Esophagus muscularis mucosa (tissue), 4 donors: Measurements from ENCODE around the gene MAP7. TPM values are rescaled to one million over a fixed set of nuclear protein-coding genes. Genes with fewer than 3 reads are reported as not detected.

Experiments
- DNase-seq: peaks from one replicate; pipeline ENCODE4 v3.0.0-alpha.2; 2017; ENCODE audit errors: extremely low spot score
- H3K27ac ChIP-seq, 4 donors: fragments of 200-600 bp; sonication (generic); replicated peaks in 1 of 4; 1 replicate in 3 of 4; 2 replicates in 1 of 4; pipeline ENCODE4 v1.5.1; 2016 to 2019; ENCODE audit warnings: mild to moderate bottlenecking in 1 of 4
- H3K27me3 ChIP-seq, 4 donors: fragments of 200-600 bp; sonication (generic); one replicate each; pipeline versions ENCODE4 v1.5.1 to v1.6.0; 2016 to 2019
- H3K36me3 ChIP-seq, 4 donors: fragments of 200-600 bp; sonication (generic); one replicate each; pipeline ENCODE4 v1.5.1; 2016 to 2019
- H3K4me1 ChIP-seq, 4 donors: fragments of 200-600 bp; sonication (generic); one replicate each; pipeline ENCODE4 v1.5.1; 2016 to 2019
- H3K4me3 ChIP-seq, 4 donors: fragments of 200-600 bp; sonication (generic); 1 replicate in 2 of 4; 2 replicates in 2 of 4; pipeline ENCODE4 v1.5.1; 2016 to 2019; ENCODE audit warnings: mild to moderate bottlenecking in 4 of 4, moderate library complexity in 1 of 4
- H3K9me3 ChIP-seq, 4 donors: fragments of 200-600 bp; sonication (generic); 1 replicate in 3 of 4; 2 replicates in 1 of 4; pipeline ENCODE4 v1.5.1; 2016 to 2019
- CTCF ChIP-seq, 3 experiments: fragments of 200-600 bp in 2 of 3; fragments of 450-650 bp in 1 of 3; sonication (generic) in 2 of 3; IDR thresholded peaks; one replicate each; pipeline ENCODE4 v1.5.1; 2017 to 2019; ENCODE audit warnings: antibody characterized with exemption in 3 of 3, mild to moderate bottlenecking in 2 of 3, moderate library complexity in 1 of 3
- EP300 ChIP-seq: sonication (generic); formaldehyde crosslinking; IDR thresholded peaks from one replicate; pipeline ENCODE4 v1.6.1; 2017; ENCODE audit warnings: antibody characterized with exemption
- POLR2A ChIP-seq: fragments of 450-650 bp; IDR thresholded peaks from one replicate; pipeline ENCODE4 v1.6.1; 2017; ENCODE audit warnings: antibody characterized with exemption, moderate library complexity, mild to moderate bottlenecking, low read depth
- POLR2AphosphoS5 ChIP-seq, 2 donors: sonication (generic); formaldehyde crosslinking; IDR thresholded peaks; one replicate each; pipeline ENCODE4 v1.6.1; 2017; ENCODE audit warnings: antibody characterized with exemption in 2 of 2
- WGBS: methylation state at CpG from one replicate; pipeline ENCODE4 v1.1.5; 2018; 5-methylcytosine and 5-hydroxymethylcytosine counted together
- intact Hi-C: fragments of 100-400 bp; cut with DNase I; formaldehyde crosslinking; loops from one replicate; pipeline ENCODE4 v1.15.1; 2023
- total RNA-seq, 4 donors: library from RNA; depleted of rRNA; stranded (reverse); fragments of >200 nt; gene quantifications; one replicate each; pipeline versions ENCODE4 v1.1.0 to v1.2.1, GENCODE V29; 2016

The MAP7 gene
- total RNA-seq, 4 donors from 2014 or later: 1.7 to 2.9 (median 2.0) TPM

GRCh38 chr6:136566851-136567250 lies 16.6 kb upstream of the MAP7 start:
- H3K4me1 ChIP-seq: peaks cover 0 to 3% (median 0%) of the 10 kb centered on the region in 4 donors
- peaks cover 6 to 43% (median 18%) of the 10 kb centered on the region in 4 donors for H3K36me3 ChIP-seq
- no peaks in the 10 kb centered on the region for H3K9me3 ChIP-seq
- intact Hi-C loops: no loop called here
- TF ChIP-seq POLR2A (no peak), CTCF (IDR thresholded peaks at IDR 0.05) (no peak), EP300 (no peak), POLR2AphosphoS5 (IDR thresholded peaks at IDR 0.05) (no peak)
- H3K27ac ChIP-seq: no peak overlapping the region
- H3K4me3 ChIP-seq: no peak overlapping the region
- no peak for DNase-seq
- 74% methylated on average over 2 of the region's 2 CpGs for WGBS
- H3K27me3 ChIP-seq: no peaks in the 10 kb centered on the region

GRCh38 chr6:136566007-136566487 lies 15.8 kb upstream of the MAP7 start:
- no peaks in the 10 kb centered on the region for H3K9me3 ChIP-seq
- intact Hi-C loops: no loop called here
- peaks cover 0 to 3% (median 0%) of the 10 kb centered on the region in 4 donors for H3K4me1 ChIP-seq
- H3K27ac ChIP-seq: no peak overlapping the region
- TF ChIP-seq POLR2A (no peak), EP300 (no peak), POLR2AphosphoS5 (IDR thresholded peaks at IDR 0.05) (no peak), CTCF (IDR thresholded peaks at IDR 0.05) (no peak)
- no peak overlapping the region for H3K4me3 ChIP-seq
- WGBS: 86% methylated on average over 6 of the region's 6 CpGs
- DNase-seq: no peak
- H3K27me3 ChIP-seq: no peaks in the 10 kb centered on the region
- H3K36me3 ChIP-seq: peaks cover 9 to 45% (median 20%) of the 10 kb centered on the region in 4 donors

- no peak for TF ChIP-seq POLR2AphosphoS5 (IDR thresholded peaks at IDR 0.05)
- TF ChIP-seq CTCF (IDR thresholded peaks at IDR 0.05): no peak
- no peak for TF ChIP-seq POLR2A
- no peak for TF ChIP-seq EP300
- DNase-seq: no peak
- Histone ChIP-seq H3K36me3 (peaks cover 18 to 63% (median 24%) of the 10 kb centered on the region in 4 donors), H3K27ac (no peak overlapping the region), H3K27me3 (no peaks in the 10 kb centered on the region), H3K4me3 (no peak overlapping the region), H3K4me1 (peaks cover 0 to 3% (median 0%) of the 10 kb centered on the region in 4 donors), H3K9me3 (no peaks in the 10 kb centered on the region)
- intact Hi-C loops: no loop called here
- 57% methylated on average over 1 of the region's 1 CpG for WGBS
These were observed 14.0 kb upstream of the MAP7 start for GRCh38 chr6:136564180-136564579.

- intact Hi-C loops: no loop called here
- H3K27me3 ChIP-seq: no peaks in the 10 kb centered on the region
- no peak for DNase-seq
- TF ChIP-seq POLR2A (no peak), CTCF (IDR thresholded peaks at IDR 0.05) (no peak), EP300 (no peak), POLR2AphosphoS5 (IDR thresholded peaks at IDR 0.05) (no peak)
- 81% methylated on average over 6 of the region's 6 CpGs for WGBS
- no peak overlapping the region for H3K27ac ChIP-seq
- H3K4me3 ChIP-seq: no peak overlapping the region
- H3K36me3 ChIP-seq: peaks cover 21 to 69% (median 27%) of the 10 kb centered on the region in 4 donors
- no peaks in the 10 kb centered on the region for H3K9me3 ChIP-seq
- H3K4me1 ChIP-seq: peaks cover 0 to 3% (median 0%) of the 10 kb centered on the region in 4 donors
These were observed 13.3 kb upstream of the MAP7 start for GRCh38 chr6:136563386-136564152.
